HL-60 (cell line): ENCODE results near the gene POLG.

Source experiments
- CTCF ChIP-seq: IDR thresholded peaks from one replicate; pipeline ENCODE4 v1.5.1; 2011; ENCODE audit warnings: low read length, control low read depth, inconsistent platforms; ENCODE audit not compliant: insufficient read depth
- GABPA ChIP-seq: IDR thresholded peaks from 2 replicates; pipeline ENCODE4 v1.6.1; 2012; ENCODE audit warnings: low read depth
- POLR2AphosphoS5 ChIP-seq: IDR thresholded peaks from 2 replicates; pipeline ENCODE4 v1.6.1; 2012; ENCODE audit warnings: low read depth
- REST ChIP-seq: IDR thresholded peaks from 2 replicates; pipeline ENCODE4 v1.6.1; 2012; ENCODE audit warnings: low read depth; ENCODE audit not compliant: insufficient replicate concordance
- SPI1 ChIP-seq: IDR thresholded peaks from 2 replicates; pipeline ENCODE4 v1.6.1; 2012; ENCODE audit warnings: low read depth, mild to moderate bottlenecking, borderline replicate concordance

- no peak for TF ChIP-seq POLR2AphosphoS5
- no peak for TF ChIP-seq CTCF
- TF ChIP-seq REST: no peak
- no peak for TF ChIP-seq SPI1
- no peak for TF ChIP-seq GABPA
These were observed 44.6 kb upstream of the POLG start for GRCh38 chr15:89379251-89379695.
